Hepatocyte (in vitro differentiated cells): ENCODE results near the gene EVA1A. TPM values are rescaled to one million over a fixed set of nuclear protein-coding genes. Genes with fewer than 3 reads are reported as not detected.

ENCODE experiments used
- DNase-seq: peaks from one replicate; pipeline ENCODE4 v3.0.0-alpha.2; 2016; ENCODE audit warnings: low spot score
- H2AFZ ChIP-seq: fragments of 200-600 bp; sonication (generic); 2 replicates; pipeline ENCODE4 v1.6.0; 2016; ENCODE audit warnings: antibody characterized with exemption, mild to moderate bottlenecking
- H3K27ac ChIP-seq: fragments of 200-600 bp; sonication (generic); 2 replicates; pipeline ENCODE4 v1.5.1; 2016; ENCODE audit warnings: mild to moderate bottlenecking
- H3K27me3 ChIP-seq: fragments of 200-600 bp; sonication (generic); 2 replicates; pipeline ENCODE4 v1.6.1; 2016
- H3K36me3 ChIP-seq: fragments of 200-600 bp; sonication (generic); replicated peaks from 2 replicates; pipeline ENCODE4 v1.5.1; 2016; ENCODE audit warnings: low read depth; ENCODE audit not compliant: insufficient read depth
- H3K4me1 ChIP-seq: fragments of 200-600 bp; sonication (generic); 2 replicates; pipeline ENCODE4 v1.5.1; 2016; ENCODE audit warnings: mild to moderate bottlenecking, moderate library complexity; ENCODE audit not compliant: insufficient read depth
- H3K4me2 ChIP-seq: fragments of 200-600 bp; sonication (generic); 2 replicates; pipeline ENCODE4 v1.6.0; 2016
- H3K4me3 ChIP-seq: fragments of 200-600 bp; sonication (generic); 2 replicates; pipeline ENCODE4 v1.5.1; 2016; ENCODE audit warnings: mild to moderate bottlenecking
- H3K79me2 ChIP-seq: fragments of 200-600 bp; sonication (generic); 2 replicates; pipeline ENCODE4 v1.6.0; 2017; ENCODE audit warnings: mild to moderate bottlenecking
- H3K9me2 ChIP-seq: fragments of 200-600 bp; sonication (generic); replicated peaks from 2 replicates; pipeline ENCODE4 v1.6.0; 2017; ENCODE audit warnings: mild to moderate bottlenecking; ENCODE audit not compliant: insufficient read depth
- H3K9me3 ChIP-seq: fragments of 200-600 bp; sonication (generic); 2 replicates; pipeline ENCODE4 v1.5.1; 2016; ENCODE audit warnings: low read depth, mild to moderate bottlenecking
- H4K20me1 ChIP-seq: fragments of 200-600 bp; sonication (generic); 2 replicates; pipeline ENCODE4 v1.6.0; 2016; ENCODE audit warnings: mild to moderate bottlenecking; ENCODE audit not compliant: insufficient read depth, poor library complexity, severe bottlenecking
- EZH2 ChIP-seq: fragments of 200-600 bp; sonication (generic); IDR thresholded peaks from 2 replicates; pipeline ENCODE4 v1.6.1; 2016; ENCODE audit warnings: antibody characterized with exemption, mild to moderate bottlenecking, borderline replicate concordance
- EZH2phosphoT487 ChIP-seq: fragments of 200-600 bp; sonication (generic); IDR thresholded peaks from one replicate; pipeline ENCODE4 v1.6.1; 2018; ENCODE audit warnings: antibody characterized with exemption, mild to moderate bottlenecking, low read depth, moderate library complexity; ENCODE audit not compliant: unreplicated experiment, severe bottlenecking
- WGBS: methylation state at CpG from one replicate; pipeline ENCODE4 v1.1.6; 2016; ENCODE audit warnings: low lambda C conversion rate; ENCODE audit errors: missing lambda C conversion rate; 5-methylcytosine and 5-hydroxymethylcytosine counted together
- polyA plus RNA-seq: library from polyadenylated mRNA; unstranded; fragments of >200 nt; fragmentation: Nextera tagmentation; extraction: Ambion mirVana; gene quantifications from 2 replicates; pipeline ENCODE4 v1.2.1, GENCODE V29; 2016
- total RNA-seq: library from RNA; depleted of rRNA; stranded (reverse); fragments of >200 nt; gene quantifications from 2 replicates; pipeline ENCODE4 v1.2.3, GENCODE V29; 2014
- TF ChIP-seq, protein P1 (sequence below): fragments of 200-600 bp; sonication (generic); IDR thresholded peaks from 2 replicates; pipeline ENCODE4 v1.5.1; 2016; ENCODE audit warnings: antibody characterized with exemption, mild to moderate bottlenecking; ENCODE audit not compliant: poor library complexity

Gene EVA1A
- total and polyA plus RNA-seq, 2 experiments from 2014 or later: 15.3 to 30.8 TPM

- Histone ChIP-seq H2AFZ (no peak overlapping the region), H3K36me3 (no peaks in the 10 kb centered on the region), H3K9me3 (no peaks in the 10 kb centered on the region), H3K27me3 (no peaks in the 10 kb centered on the region), H3K4me2 (no peak overlapping the region), H3K9me2 (no peaks in the 10 kb centered on the region), H3K27ac (peak overlapping the region; percentile 4), H4K20me1 (no peaks in the 10 kb centered on the region), H3K79me2 (no peaks in the 10 kb centered on the region), H3K4me3 (no peak overlapping the region), H3K4me1 (peaks cover 19% of the 10 kb centered on the region)
- DNase-seq: no peak
- TF ChIP-seq, protein P1, sequence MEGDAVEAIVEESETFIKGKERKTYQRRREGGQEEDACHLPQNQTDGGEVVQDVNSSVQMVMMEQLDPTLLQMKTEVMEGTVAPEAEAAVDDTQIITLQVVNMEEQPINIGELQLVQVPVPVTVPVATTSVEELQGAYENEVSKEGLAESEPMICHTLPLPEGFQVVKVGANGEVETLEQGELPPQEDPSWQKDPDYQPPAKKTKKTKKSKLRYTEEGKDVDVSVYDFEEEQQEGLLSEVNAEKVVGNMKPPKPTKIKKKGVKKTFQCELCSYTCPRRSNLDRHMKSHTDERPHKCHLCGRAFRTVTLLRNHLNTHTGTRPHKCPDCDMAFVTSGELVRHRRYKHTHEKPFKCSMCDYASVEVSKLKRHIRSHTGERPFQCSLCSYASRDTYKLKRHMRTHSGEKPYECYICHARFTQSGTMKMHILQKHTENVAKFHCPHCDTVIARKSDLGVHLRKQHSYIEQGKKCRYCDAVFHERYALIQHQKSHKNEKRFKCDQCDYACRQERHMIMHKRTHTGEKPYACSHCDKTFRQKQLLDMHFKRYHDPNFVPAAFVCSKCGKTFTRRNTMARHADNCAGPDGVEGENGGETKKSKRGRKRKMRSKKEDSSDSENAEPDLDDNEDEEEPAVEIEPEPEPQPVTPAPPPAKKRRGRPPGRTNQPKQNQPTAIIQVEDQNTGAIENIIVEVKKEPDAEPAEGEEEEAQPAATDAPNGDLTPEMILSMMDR: no peak
- TF ChIP-seq EZH2phosphoT487: no peak
- TF ChIP-seq EZH2: no peak
- 86% methylated on average over 1 of the region's 1 CpG for WGBS
Measured at GRCh38 chr2:75603477-75603876, 42.7 kb upstream of the EVA1A start.

DNA sequence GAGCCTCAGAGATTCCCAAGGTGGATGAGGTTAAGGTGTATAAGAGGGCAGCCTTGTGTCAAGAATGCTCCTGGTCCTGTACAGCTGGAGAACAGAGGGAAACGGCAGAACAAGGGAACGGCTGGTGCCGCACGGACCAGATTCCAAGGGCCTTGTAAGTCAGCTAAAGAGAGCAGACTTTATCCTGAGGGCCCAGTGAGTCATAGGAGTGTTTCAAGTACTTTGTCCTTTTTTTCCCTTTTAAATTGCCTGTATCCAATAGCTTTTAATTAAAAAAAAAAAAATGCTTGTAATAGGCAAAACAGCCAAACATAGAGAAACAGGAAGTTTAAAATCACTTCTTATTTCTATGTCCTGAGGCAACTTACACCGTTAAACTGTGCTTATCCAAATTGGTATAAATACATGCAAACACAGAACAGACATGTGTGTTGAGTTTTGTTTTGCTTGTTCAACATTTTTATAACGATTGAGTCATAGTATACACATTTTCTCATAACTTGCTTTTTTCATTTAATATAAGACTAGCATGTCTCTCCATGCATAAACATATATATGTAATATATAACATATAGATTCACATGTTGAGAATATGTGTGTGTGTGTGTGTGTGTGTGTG lies 42.1 kb upstream of the EVA1A start:
- Histone ChIP-seq H3K79me2 (no peaks in the 10 kb centered on the region), H3K27me3 (no peaks in the 10 kb centered on the region), H3K27ac (peak overlapping the region; percentile 72), H3K36me3 (no peaks in the 10 kb centered on the region), H3K9me3 (no peaks in the 10 kb centered on the region), H3K4me1 (peaks cover 19% of the 10 kb centered on the region), H3K4me2 (peak overlapping the region; percentile 42), H2AFZ (no peak overlapping the region), H3K4me3 (no peak overlapping the region), H3K9me2 (no peaks in the 10 kb centered on the region), H4K20me1 (no peaks in the 10 kb centered on the region)
- TF ChIP-seq EZH2phosphoT487: no peak
- no peak for TF ChIP-seq EZH2
- DNase-seq: peak; percentile 82
- WGBS: 49% methylated on average over 6 of the region's 6 CpGs

DNA sequence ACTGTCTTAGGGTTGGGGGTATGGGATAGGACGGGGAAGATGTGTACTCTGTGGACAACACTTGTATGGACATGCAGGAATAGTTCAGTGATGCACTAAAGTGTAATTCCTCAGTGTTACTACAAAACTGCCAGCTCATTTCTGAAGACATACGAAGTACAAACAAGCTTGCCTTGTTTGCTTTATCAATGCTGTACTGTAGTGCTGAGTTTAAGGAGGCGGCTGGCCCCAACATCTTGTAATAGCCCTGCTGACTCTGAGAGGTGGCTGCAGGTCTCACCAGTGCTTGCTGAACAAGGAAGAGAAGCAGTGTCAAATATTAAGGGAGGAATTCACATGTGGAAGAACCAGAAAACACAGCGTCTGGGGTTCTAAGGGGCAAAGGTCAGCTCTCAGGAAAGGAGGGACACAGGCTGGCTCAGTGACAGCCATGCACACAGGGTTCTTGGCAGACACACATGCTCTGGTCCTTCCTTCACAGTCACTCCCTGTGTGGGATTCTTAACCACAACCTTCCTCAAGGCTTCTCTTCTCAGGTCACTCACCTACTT lies 39.8 kb upstream of the EVA1A start:
- H3K4me2 ChIP-seq: no peak overlapping the region
- no peaks in the 10 kb centered on the region for H4K20me1 ChIP-seq
- no peaks in the 10 kb centered on the region for H3K9me2 ChIP-seq
- H3K36me3 ChIP-seq: no peaks in the 10 kb centered on the region
- H3K4me3 ChIP-seq: no peak overlapping the region
- H3K79me2 ChIP-seq: no peaks in the 10 kb centered on the region
- TF ChIP-seq EZH2phosphoT487: no peak
- TF ChIP-seq, protein P1: no peak
- TF ChIP-seq EZH2: no peak
- H3K27ac ChIP-seq: peak overlapping the region; percentile 39
- DNase-seq: peak; percentile 48
- H3K9me3 ChIP-seq: no peaks in the 10 kb centered on the region
- peaks cover 14% of the 10 kb centered on the region for H3K4me1 ChIP-seq
- no peaks in the 10 kb centered on the region for H3K27me3 ChIP-seq
- 70% methylated on average over 4 of the region's 4 CpGs for WGBS
- no peak overlapping the region for H2AFZ ChIP-seq

- Histone ChIP-seq H4K20me1 (no peaks in the 10 kb centered on the region), H3K27me3 (no peaks in the 10 kb centered on the region), H3K4me3 (no peak overlapping the region), H3K9me3 (no peaks in the 10 kb centered on the region), H3K4me2 (no peak overlapping the region), H3K79me2 (no peaks in the 10 kb centered on the region), H3K4me1 (peaks cover 13% of the 10 kb centered on the region), H2AFZ (no peak overlapping the region), H3K36me3 (no peaks in the 10 kb centered on the region), H3K9me2 (no peaks in the 10 kb centered on the region), H3K27ac (no peak overlapping the region)
- no peak for DNase-seq
- no peak for TF ChIP-seq EZH2
- no peak for TF ChIP-seq EZH2phosphoT487
- TF ChIP-seq, protein P1: no peak
- 77% methylated on average over 8 of the region's 8 CpGs for WGBS
Measured at GRCh38 chr2:75598589-75599155, 37.9 kb upstream of the EVA1A start.
